ELF-1 (cell line): ENCODE measurements around the gene PIMREG.
A peak's percentile ranks its signal among the peaks of the same experiment; 100 is the strongest.
"Not testable (repeated sequence)": the region's sequence is repeated elsewhere in the genome, so short reads cannot be mapped to it uniquely, and the experiment has no call there.

Experiments used
- DNase-seq: peaks from one replicate; pipeline ENCODE4 v3.0.0-alpha.2; 2016; ENCODE audit warnings: low read depth, low spot score

PIMREG gene

GRCh38 chr17:6477831-6478383 lies 33.7 kb downstream of the PIMREG start:
- no peak for DNase-seq

- no peak for DNase-seq
Measured at GRCh38 chr17:6478486-6478885, 34.2 kb downstream of the PIMREG start.

GRCh38 chr17:6479622-6480302 lies 35.5 kb downstream of the PIMREG start:
- DNase-seq: peak; percentile 62

GRCh38 chr17:6480303-6480675 lies 36.0 kb downstream of the PIMREG start:
- DNase-seq: no peak

GRCh38 chr17:6482105-6482455 lies 37.8 kb downstream of the PIMREG start:
- no peak for DNase-seq

GRCh38 chr17:6482796-6483195 lies 38.5 kb downstream of the PIMREG start:
- not testable (repeated sequence) for DNase-seq

GRCh38 chr17:6483507-6483906 lies 39.3 kb downstream of the PIMREG start:
- no peak for DNase-seq

- no peak for DNase-seq
Measured at GRCh38 chr17:6485646-6486412, 41.6 kb downstream of the PIMREG start.

GRCh38 chr17:6487251-6488007 lies 43.2 kb downstream of the PIMREG start:
- DNase-seq: no peak

- peak; percentile 44 for DNase-seq
Measured at GRCh38 chr17:6488008-6488539, 43.8 kb downstream of the PIMREG start.

GRCh38 chr17:6489016-6489550 lies 44.8 kb downstream of the PIMREG start:
- no peak for DNase-seq

GRCh38 chr17:6491071-6491700 lies 46.9 kb downstream of the PIMREG start:
- DNase-seq: no peak

- peak; percentile 23 for DNase-seq
Measured at GRCh38 chr17:6492892-6493674, 48.8 kb downstream of the PIMREG start.

GRCh38 chr17:6494239-6494941 lies 50.1 kb downstream of the PIMREG start:
- no peak for DNase-seq

- no peak for DNase-seq
Measured at GRCh38 chr17:6495450-6496115, 51.3 kb downstream of the PIMREG start.

GRCh38 chr17:6496116-6496481 lies 51.8 kb downstream of the PIMREG start:
- peak; percentile 75 for DNase-seq

GRCh38 chr17:6496640-6497441 lies 52.6 kb downstream of the PIMREG start:
- DNase-seq: no peak

GRCh38 chr17:6497496-6498221 lies 53.4 kb downstream of the PIMREG start:
- DNase-seq: peak; percentile 31
